ENCODE measurements around the gene SRGAP1. TPM values are rescaled to one million over a fixed set of nuclear protein-coding genes. Genes with fewer than 3 reads are reported as not detected.

The SRGAP1 gene
- total and polyA plus RNA-seq, 2 experiments from 2014 or later, result 13.0 to 29.4 TPM

DNA sequence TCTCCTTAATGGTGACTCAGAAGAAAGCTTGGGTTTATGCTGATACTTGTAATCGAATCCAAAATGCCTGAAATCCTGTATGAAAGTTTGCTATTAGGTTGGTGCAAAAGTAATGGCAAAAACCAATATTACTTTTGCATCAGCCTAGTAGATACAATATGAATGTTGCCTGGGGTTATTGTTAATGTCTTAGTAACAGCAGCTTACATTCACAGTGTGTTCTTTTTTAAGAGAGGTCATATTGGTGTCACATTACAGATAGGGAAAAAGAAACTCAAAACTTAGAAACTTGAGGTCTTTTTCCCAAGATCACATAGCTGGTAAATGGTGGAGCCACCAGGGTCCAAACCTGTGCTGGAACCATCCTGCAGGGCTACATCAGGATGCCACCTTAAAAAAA is 25.2 kb downstream of the SRGAP1 start:
- Histone ChIP-seq H3K9me2 (ENCODE audit: insufficient read depth) (no peaks in the 10 kb centered on the region), H4K20me1 (ENCODE audit: insufficient read depth) (peaks cover 29% of the 10 kb centered on the region; the same call in 1 of the 2 replicates), H3K9ac (no peak overlapping the region), H3K36me3 (ENCODE audit: low read depth) (peaks cover 6% of the 10 kb centered on the region), H3K27ac (no peak overlapping the region), H3K27me3 (replicated peaks; ENCODE audit: insufficient read depth) (no peaks in the 10 kb centered on the region), H2AFZ (no peak overlapping the region), H3K4me2 (ENCODE audit: unreplicated experiment) (no peak overlapping the region), H3K79me2 (ENCODE audit: insufficient read depth) (peaks cover 100% of the 10 kb centered on the region), H3K4me1 (ENCODE audit: insufficient read depth) (peaks cover 11% of the 10 kb centered on the region), H3K9me3 (ENCODE audit: low read depth) (no peaks in the 10 kb centered on the region), H3K4me3 (no peak overlapping the region), H3F3A (ENCODE audit: insufficient read depth) (peaks cover 18% of the 10 kb centered on the region)
- no peak for DNase-seq
- in situ Hi-C loops (cut with MboI), result no loop called here
- no peak for TF ChIP-seq EZH2phosphoT487 (IDR thresholded peaks at IDR 0.05; ENCODE audit: insufficient read depth, low read depth)
- TF ChIP-seq EZH2 (IDR thresholded peaks at IDR 0.05; ENCODE audit: insufficient read depth, poor library complexity, severe bottlenecking), result no peak
- 97 to 98% methylated on average over 1 of the region's 1 CpG for WGBS, 2 experiments (ENCODE audit: low coverage in 1 of 2, low lambda C conversion rate in 2 of 2, missing lambda C conversion rate in 2 of 2)

DNA sequence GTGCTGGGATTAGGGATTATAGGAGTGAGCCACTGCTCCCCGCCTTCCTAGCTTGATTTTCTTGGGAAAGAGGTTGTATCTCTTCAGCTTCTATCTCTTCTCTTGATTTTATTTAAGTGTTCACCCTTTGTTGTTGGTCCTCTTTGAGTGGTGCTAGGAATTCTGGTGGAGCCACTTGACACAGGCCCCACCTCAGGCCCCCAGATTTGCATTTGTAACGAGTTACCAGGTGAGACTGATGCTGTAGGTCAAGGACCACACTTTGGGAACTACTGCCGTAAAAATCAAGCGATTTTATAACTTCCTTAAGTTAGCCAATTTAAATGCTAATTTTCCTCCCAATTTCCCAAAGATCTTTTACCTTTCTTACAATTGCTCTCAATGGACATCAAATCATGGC is 26.3 kb downstream of the SRGAP1 start:
- TF ChIP-seq EZH2 (IDR thresholded peaks at IDR 0.05; ENCODE audit: insufficient read depth, poor library complexity, severe bottlenecking), result no peak
- no peak for TF ChIP-seq EZH2phosphoT487 (IDR thresholded peaks at IDR 0.05; ENCODE audit: insufficient read depth, low read depth)
- no peak overlapping the region for H3K4me2 ChIP-seq (ENCODE audit: unreplicated experiment)
- DNase-seq, result no peak
- H3K4me1 ChIP-seq (ENCODE audit: insufficient read depth), result peaks cover 12% of the 10 kb centered on the region
- peaks cover 6% of the 10 kb centered on the region for H3K36me3 ChIP-seq (ENCODE audit: low read depth)
- H3K9me2 ChIP-seq (ENCODE audit: insufficient read depth), result no peaks in the 10 kb centered on the region
- no peak overlapping the region for H3K9ac ChIP-seq
- in situ Hi-C loops (cut with MboI), result no loop called here
- no peak overlapping the region for H3K4me3 ChIP-seq
- H3K79me2 ChIP-seq (ENCODE audit: insufficient read depth), result peaks cover 100% of the 10 kb centered on the region
- no peak overlapping the region for H2AFZ ChIP-seq
- WGBS, 2 experiments (ENCODE audit: low coverage in 1 of 2, low lambda C conversion rate in 2 of 2, missing lambda C conversion rate in 2 of 2), result 96 to 100% methylated on average over 4 of the region's 4 CpGs
- H3K27me3 ChIP-seq (replicated peaks; ENCODE audit: insufficient read depth), result no peaks in the 10 kb centered on the region
- H3F3A ChIP-seq (ENCODE audit: insufficient read depth), result peaks cover 14% of the 10 kb centered on the region
- H3K27ac ChIP-seq, result no peak overlapping the region
- H3K9me3 ChIP-seq (ENCODE audit: low read depth), result no peaks in the 10 kb centered on the region
- peaks cover 29% of the 10 kb centered on the region; the same call in 1 of the 2 replicates for H4K20me1 ChIP-seq (ENCODE audit: insufficient read depth)

DNA sequence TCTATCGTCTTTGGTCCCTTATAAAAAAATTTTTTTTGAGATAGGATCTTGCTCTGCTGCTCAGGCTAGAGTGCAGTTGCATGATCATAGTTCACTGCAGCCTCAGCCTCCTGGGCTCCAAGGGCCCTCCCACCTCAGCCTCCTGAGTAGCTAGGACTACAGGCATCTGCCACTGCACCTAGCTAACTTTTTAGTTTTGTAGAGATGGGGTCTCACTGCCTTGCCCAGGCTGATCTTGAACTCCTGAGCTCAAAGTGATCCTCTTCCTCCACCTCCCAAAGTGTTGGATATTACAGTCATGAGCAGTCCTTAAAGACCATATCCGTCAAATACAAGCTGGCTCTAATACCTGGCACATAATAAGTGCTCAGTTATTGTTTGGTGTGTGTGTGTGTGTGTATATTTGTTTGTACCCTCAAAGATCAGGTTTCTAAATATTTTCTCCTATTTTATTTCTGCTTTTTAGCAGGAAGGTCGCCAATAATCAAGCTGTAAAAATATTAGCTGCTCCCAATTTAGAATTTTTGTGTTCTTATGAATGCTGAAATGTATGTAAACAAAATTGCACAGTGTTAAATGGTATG is 30.5 kb downstream of the SRGAP1 start:
- no peak overlapping the region for H2AFZ ChIP-seq
- no peaks in the 10 kb centered on the region for H3K9me2 ChIP-seq (ENCODE audit: insufficient read depth)
- H3K9ac ChIP-seq, result no peak overlapping the region
- no peak overlapping the region for H3K4me2 ChIP-seq (ENCODE audit: unreplicated experiment)
- H3K36me3 ChIP-seq (ENCODE audit: low read depth), result 0 out of 2 replicates have a peak, but pooled peaks cover 5% of the 10 kb centered on the region
- peaks cover 12% of the 10 kb centered on the region for H3F3A ChIP-seq (ENCODE audit: insufficient read depth)
- peaks cover 16% of the 10 kb centered on the region for H3K4me1 ChIP-seq (ENCODE audit: insufficient read depth)
- no peaks in the 10 kb centered on the region for H3K9me3 ChIP-seq (ENCODE audit: low read depth)
- 69 to 71% methylated on average over 3 of the region's 3 CpGs for WGBS, 2 experiments (ENCODE audit: low coverage in 1 of 2, low lambda C conversion rate in 2 of 2, missing lambda C conversion rate in 2 of 2)
- H3K27me3 ChIP-seq (replicated peaks; ENCODE audit: insufficient read depth), result no peaks in the 10 kb centered on the region
- H3K79me2 ChIP-seq (ENCODE audit: insufficient read depth), result peaks cover 100% of the 10 kb centered on the region
- no peak for DNase-seq
- H4K20me1 ChIP-seq (ENCODE audit: insufficient read depth), result peaks cover 21% of the 10 kb centered on the region; the same call in 1 of the 2 replicates
- in situ Hi-C loops (cut with MboI), result no loop called here
- no peak overlapping the region for H3K27ac ChIP-seq
- TF ChIP-seq EZH2phosphoT487 (IDR thresholded peaks at IDR 0.05; ENCODE audit: insufficient read depth, low read depth) (no peak), EZH2 (IDR thresholded peaks at IDR 0.05; ENCODE audit: insufficient read depth, poor library complexity, severe bottlenecking) (no peak)
- no peak overlapping the region for H3K4me3 ChIP-seq

DNA sequence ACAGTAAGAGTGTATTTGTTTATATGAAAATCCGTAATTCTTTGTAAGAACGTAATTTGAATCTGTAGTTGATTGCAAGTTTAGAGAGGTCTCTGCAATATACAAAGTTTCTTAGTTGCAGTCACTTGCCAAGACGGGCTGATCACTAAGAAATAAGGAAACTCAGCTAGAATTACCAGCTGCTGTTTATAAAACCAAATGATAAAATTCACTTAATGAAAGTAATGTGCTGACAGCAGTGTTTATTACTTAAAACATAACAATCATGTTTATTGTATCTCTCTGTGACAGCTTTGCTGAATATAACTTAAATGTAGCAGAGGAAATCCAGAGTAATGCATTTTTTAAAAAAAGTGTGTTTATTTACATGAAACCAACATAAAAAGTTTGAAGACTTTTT is 31.2 kb downstream of the SRGAP1 start:
- no peak for DNase-seq
- no peaks in the 10 kb centered on the region for H3K9me3 ChIP-seq (ENCODE audit: low read depth)
- 0 out of 2 replicates have a peak, but pooled peaks cover 5% of the 10 kb centered on the region for H3K36me3 ChIP-seq (ENCODE audit: low read depth)
- H4K20me1 ChIP-seq (ENCODE audit: insufficient read depth), result 0 out of 2 replicates have a peak, but pooled peaks cover 20% of the 10 kb centered on the region
- H3K9ac ChIP-seq, result no peak overlapping the region
- no peaks in the 10 kb centered on the region for H3K27me3 ChIP-seq (replicated peaks; ENCODE audit: insufficient read depth)
- no peak for TF ChIP-seq EZH2 (IDR thresholded peaks at IDR 0.05; ENCODE audit: insufficient read depth, poor library complexity, severe bottlenecking)
- H3K27ac ChIP-seq, result no peak overlapping the region
- H3K4me2 ChIP-seq (ENCODE audit: unreplicated experiment), result no peak overlapping the region
- H3F3A ChIP-seq (ENCODE audit: insufficient read depth), result peaks cover 11% of the 10 kb centered on the region
- WGBS, 2 experiments (ENCODE audit: low coverage in 1 of 2, low lambda C conversion rate in 2 of 2, missing lambda C conversion rate in 2 of 2), result 24 to 28% methylated on average over 3 of the region's 3 CpGs
- in situ Hi-C loops (cut with MboI), result no loop called here
- no peak overlapping the region for H2AFZ ChIP-seq
- peaks cover 100% of the 10 kb centered on the region for H3K79me2 ChIP-seq (ENCODE audit: insufficient read depth)
- no peaks in the 10 kb centered on the region for H3K9me2 ChIP-seq (ENCODE audit: insufficient read depth)
- H3K4me3 ChIP-seq, result no peak overlapping the region
- H3K4me1 ChIP-seq (ENCODE audit: insufficient read depth), result peaks cover 15% of the 10 kb centered on the region; the same call in 1 of the 2 replicates
